HepG2 (cell line): ENCODE measurements around the gene VAMP8. TPM values are rescaled to one million over a fixed set of nuclear protein-coding genes. Genes with fewer than 3 reads are reported as not detected.

Source experiments
- CENPT ChIP-seq: sonication (generic); formaldehyde crosslinking; IDR thresholded peaks from 2 replicates; pipeline ENCODE4 v1.8.0; 2022; ENCODE audit warnings: low read depth, mild to moderate bottlenecking, moderate library complexity, missing genetic modification reagents
- EHMT2 ChIP-seq: fragments of 200-600 bp; sonication (generic); IDR thresholded peaks from 2 replicates; pipeline ENCODE4 v1.7.0; 2017; ENCODE audit warnings: antibody characterized with exemption, low read depth, low read length, borderline replicate concordance
- ESRRA ChIP-seq: sonication (generic); formaldehyde crosslinking; IDR thresholded peaks from 2 replicates; pipeline ENCODE4 v1.5.1; 2020; ENCODE audit warnings: mild to moderate bottlenecking, low read depth, missing genetic modification reagents
- GABPA ChIP-seq, 2 experiments: IDR thresholded peaks; 2 replicates each; pipeline ENCODE4 v1.6.1; 2011 to 2016; ENCODE audit warnings: low read depth in 2 of 2, low read length in 1 of 2, missing biosample characterization in 1 of 2, missing genetic modification characterization in 1 of 2
- GZF1 ChIP-seq: sonication (generic); formaldehyde crosslinking; IDR thresholded peaks from 2 replicates; pipeline ENCODE4 v1.5.1; 2020; ENCODE audit warnings: mild to moderate bottlenecking, missing genetic modification reagents
- HOMEZ ChIP-seq: IDR thresholded peaks from 2 replicates; pipeline ENCODE4 v1.6.1; 2016; ENCODE audit warnings: low read depth
- KLF9 ChIP-seq: IDR thresholded peaks from 2 replicates; pipeline ENCODE4 v1.6.1; 2016; ENCODE audit warnings: low read depth
- NFIC ChIP-seq: IDR thresholded peaks from 2 replicates; pipeline ENCODE4 v1.6.1; 2012; ENCODE audit warnings: mild to moderate bottlenecking, low read length, inconsistent platforms
- NPAS2 ChIP-seq: sonication (generic); formaldehyde crosslinking; IDR thresholded peaks from 2 replicates; pipeline ENCODE4 v1.8.0; 2022; ENCODE audit warnings: mild to moderate bottlenecking, missing genetic modification reagents, borderline replicate concordance
- NR3C1 ChIP-seq: sonication (generic); formaldehyde crosslinking; IDR thresholded peaks from 2 replicates; pipeline ENCODE4 v1.4.0; 2020; ENCODE audit warnings: missing genetic modification reagents
- PHF21A ChIP-seq: sonication (generic); formaldehyde crosslinking; IDR thresholded peaks from 2 replicates; pipeline ENCODE4 v1.5.0; 2020; ENCODE audit warnings: mild to moderate bottlenecking, missing genetic modification reagents
- RXRB ChIP-seq: IDR thresholded peaks from 2 replicates; pipeline ENCODE4 v1.6.1; 2016; ENCODE audit warnings: borderline replicate concordance, missing genetic modification reagents, missing compliant biosample characterization
- TBP ChIP-seq: sonication (generic); formaldehyde crosslinking; IDR thresholded peaks from 2 replicates; pipeline ENCODE4 v1.5.0; 2020; ENCODE audit warnings: missing genetic modification reagents
- TBX2 ChIP-seq: sonication (generic); formaldehyde crosslinking; IDR thresholded peaks from 2 replicates; pipeline ENCODE4 v1.5.0; 2020; ENCODE audit warnings: missing genetic modification reagents, mild to moderate bottlenecking, borderline replicate concordance
- ZNF296 ChIP-seq: sonication (generic); formaldehyde crosslinking; conservative IDR thresholded peaks from 2 replicates; pipeline ENCODE4 v1.5.0; 2020; ENCODE audit warnings: mild to moderate bottlenecking, missing genetic modification reagents
- ZNF775 ChIP-seq: sonication (generic); formaldehyde crosslinking; IDR thresholded peaks from 2 replicates; pipeline ENCODE4 v1.4.0; 2020; ENCODE audit warnings: missing genetic modification reagents, mild to moderate bottlenecking, moderate library complexity, borderline replicate concordance
- ZSCAN20 ChIP-seq: sonication (generic); formaldehyde crosslinking; IDR thresholded peaks from 2 replicates; pipeline ENCODE4 v1.4.0; 2020; ENCODE audit warnings: missing genetic modification reagents, mild to moderate bottlenecking, borderline replicate concordance
- ZSCAN30 ChIP-seq: sonication (generic); formaldehyde crosslinking; IDR thresholded peaks from 2 replicates; pipeline ENCODE4 v1.5.0; 2020; ENCODE audit warnings: mild to moderate bottlenecking, missing genetic modification reagents
- polyA plus RNA-seq, 8 experiments: library from polyadenylated mRNA; depleted of rRNA in 3 of 8; stranded (reverse) in 7 of 8; unstranded in 1 of 8; fragments of >200 nt; fragmentation: Illumina TruSeq in 4 of 8; extraction: Trizol in 4 of 8; gene quantifications; 2 replicates each; pipeline versions ENCODE4 v1.2.1 to v1.2.3, GENCODE V29; 2011 to 2016; ENCODE audit warnings: low read depth in 4 of 8, missing spikeins in 1 of 8, mixed read lengths in 1 of 8; ENCODE audit not compliant: insufficient read depth in 1 of 8
- total RNA-seq, 5 experiments: library from RNA; depleted of rRNA; stranded (reverse); fragments of >200 nt; fragmentation: Illumina TruSeq; extraction: Trizol; gene quantifications; 2 replicates each; pipeline ENCODE4 v1.2.3, GENCODE V29; 2016; ENCODE audit warnings: low read depth in 1 of 5
- TF ChIP-seq, protein P1 (sequence below): sonication (generic); formaldehyde crosslinking; IDR thresholded peaks from 2 replicates; pipeline ENCODE4 v1.5.0; 2020; ENCODE audit warnings: mild to moderate bottlenecking, missing genetic modification reagents
- TF ChIP-seq, protein P2 (sequence below): sonication (generic); formaldehyde crosslinking; IDR thresholded peaks from 2 replicates; pipeline ENCODE4 v1.4.0; 2020; ENCODE audit warnings: missing genetic modification reagents; ENCODE audit errors: not compliant biosample characterization
- TF ChIP-seq, protein P3 (sequence below): sonication (generic); formaldehyde crosslinking; IDR thresholded peaks from 2 replicates; pipeline ENCODE4 v1.8.1; 2023; ENCODE audit warnings: mild to moderate bottlenecking, missing genetic modification reagents
- TF ChIP-seq, protein P4 (sequence below): sonication (generic); formaldehyde crosslinking; IDR thresholded peaks from 2 replicates; pipeline ENCODE4 v1.5.1; 2020; ENCODE audit warnings: missing genetic modification reagents, mild to moderate bottlenecking, borderline replicate concordance

Gene VAMP8
- total and polyA plus RNA-seq, 2 of the 13 experiments (the other 11 are each of a cell fraction or from before 2014, with no cell fraction given), result 83.3 to 157 TPM

- TF ChIP-seq GZF1 (CRISPR knock-in tag) (no peak; the same call in 1 of the 2 replicates), ZNF296 (no peak), ZNF775 (CRISPR knock-in tag) (no peak), HOMEZ (CRISPR knock-in tag) (peak; percentile 83), EHMT2 (no peak), NFIC (peak; percentile 35; the same call in 1 of the 2 replicates), TBP (no peak), ZSCAN20 (CRISPR knock-in tag) (no peak), GABPA (IDR thresholded peaks at IDR 0.05; ENCODE audit: low read depth, low read length) (no peak), GABPA (CRISPR knock-in tag; IDR thresholded peaks at IDR 0.05; ENCODE audit: low read depth) (peak; percentile 66; the same call in 1 of the 2 replicates), ESRRA (CRISPR knock-in tag) (no peak), CENPT (no peak), RXRB (CRISPR knock-in tag) (peak; percentile 89), NR3C1 (no peak), KLF9 (CRISPR knock-in tag) (no peak), TBX2 (peak; percentile 80; the same call in 1 of the 2 replicates), PHF21A (CRISPR knock-in tag) (peak; percentile 58), NPAS2 (no peak), ZSCAN30 (CRISPR knock-in tag) (no peak)
- TF ChIP-seq, protein P1, sequence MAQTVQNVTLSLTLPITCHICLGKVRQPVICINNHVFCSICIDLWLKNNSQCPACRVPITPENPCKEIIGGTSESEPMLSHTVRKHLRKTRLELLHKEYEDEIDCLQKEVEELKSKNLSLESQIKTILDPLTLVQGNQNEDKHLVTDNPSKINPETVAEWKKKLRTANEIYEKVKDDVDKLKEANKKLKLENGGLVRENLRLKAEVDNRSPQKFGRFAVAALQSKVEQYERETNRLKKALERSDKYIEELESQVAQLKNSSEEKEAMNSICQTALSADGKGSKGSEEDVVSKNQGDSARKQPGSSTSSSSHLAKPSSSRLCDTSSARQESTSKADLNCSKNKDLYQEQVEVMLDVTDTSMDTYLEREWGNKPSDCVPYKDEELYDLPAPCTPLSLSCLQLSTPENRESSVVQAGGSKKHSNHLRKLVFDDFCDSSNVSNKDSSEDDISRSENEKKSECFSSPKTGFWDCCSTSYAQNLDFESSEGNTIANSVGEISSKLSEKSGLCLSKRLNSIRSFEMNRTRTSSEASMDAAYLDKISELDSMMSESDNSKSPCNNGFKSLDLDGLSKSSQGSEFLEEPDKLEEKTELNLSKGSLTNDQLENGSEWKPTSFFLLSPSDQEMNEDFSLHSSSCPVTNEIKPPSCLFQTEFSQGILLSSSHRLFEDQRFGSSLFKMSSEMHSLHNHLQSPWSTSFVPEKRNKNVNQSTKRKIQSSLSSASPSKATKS, result no peak
- TF ChIP-seq, protein P2, sequence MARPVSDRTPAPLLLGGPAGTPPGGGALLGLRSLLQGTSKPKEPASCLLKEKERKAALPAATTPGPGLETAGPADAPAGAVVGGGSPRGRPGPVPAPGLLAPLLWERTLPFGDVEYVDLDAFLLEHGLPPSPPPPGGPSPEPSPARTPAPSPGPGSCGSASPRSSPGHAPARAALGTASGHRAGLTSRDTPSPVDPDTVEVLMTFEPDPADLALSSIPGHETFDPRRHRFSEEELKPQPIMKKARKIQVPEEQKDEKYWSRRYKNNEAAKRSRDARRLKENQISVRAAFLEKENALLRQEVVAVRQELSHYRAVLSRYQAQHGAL (CRISPR knock-in tag), result no peak
- TF ChIP-seq, protein P3, sequence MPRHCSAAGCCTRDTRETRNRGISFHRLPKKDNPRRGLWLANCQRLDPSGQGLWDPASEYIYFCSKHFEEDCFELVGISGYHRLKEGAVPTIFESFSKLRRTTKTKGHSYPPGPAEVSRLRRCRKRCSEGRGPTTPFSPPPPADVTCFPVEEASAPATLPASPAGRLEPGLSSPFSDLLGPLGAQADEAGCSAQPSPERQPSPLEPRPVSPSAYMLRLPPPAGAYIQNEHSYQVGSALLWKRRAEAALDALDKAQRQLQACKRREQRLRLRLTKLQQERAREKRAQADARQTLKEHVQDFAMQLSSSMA (CRISPR knock-in tag), result no peak
- TF ChIP-seq, protein P4, sequence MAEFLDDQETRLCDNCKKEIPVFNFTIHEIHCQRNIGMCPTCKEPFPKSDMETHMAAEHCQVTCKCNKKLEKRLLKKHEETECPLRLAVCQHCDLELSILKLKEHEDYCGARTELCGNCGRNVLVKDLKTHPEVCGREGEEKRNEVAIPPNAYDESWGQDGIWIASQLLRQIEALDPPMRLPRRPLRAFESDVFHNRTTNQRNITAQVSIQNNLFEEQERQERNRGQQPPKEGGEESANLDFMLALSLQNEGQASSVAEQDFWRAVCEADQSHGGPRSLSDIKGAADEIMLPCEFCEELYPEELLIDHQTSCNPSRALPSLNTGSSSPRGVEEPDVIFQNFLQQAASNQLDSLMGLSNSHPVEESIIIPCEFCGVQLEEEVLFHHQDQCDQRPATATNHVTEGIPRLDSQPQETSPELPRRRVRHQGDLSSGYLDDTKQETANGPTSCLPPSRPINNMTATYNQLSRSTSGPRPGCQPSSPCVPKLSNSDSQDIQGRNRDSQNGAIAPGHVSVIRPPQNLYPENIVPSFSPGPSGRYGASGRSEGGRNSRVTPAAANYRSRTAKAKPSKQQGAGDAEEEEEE (CRISPR knock-in tag), result peak; percentile 71; the same call in 1 of the 2 replicates
Observed at GRCh38 chr2:85589982-85590791, 12.8 kb downstream of the VAMP8 start (continued).
